Measurements from ENCODE around the gene RPL3.

The RPL3 gene

DNA sequence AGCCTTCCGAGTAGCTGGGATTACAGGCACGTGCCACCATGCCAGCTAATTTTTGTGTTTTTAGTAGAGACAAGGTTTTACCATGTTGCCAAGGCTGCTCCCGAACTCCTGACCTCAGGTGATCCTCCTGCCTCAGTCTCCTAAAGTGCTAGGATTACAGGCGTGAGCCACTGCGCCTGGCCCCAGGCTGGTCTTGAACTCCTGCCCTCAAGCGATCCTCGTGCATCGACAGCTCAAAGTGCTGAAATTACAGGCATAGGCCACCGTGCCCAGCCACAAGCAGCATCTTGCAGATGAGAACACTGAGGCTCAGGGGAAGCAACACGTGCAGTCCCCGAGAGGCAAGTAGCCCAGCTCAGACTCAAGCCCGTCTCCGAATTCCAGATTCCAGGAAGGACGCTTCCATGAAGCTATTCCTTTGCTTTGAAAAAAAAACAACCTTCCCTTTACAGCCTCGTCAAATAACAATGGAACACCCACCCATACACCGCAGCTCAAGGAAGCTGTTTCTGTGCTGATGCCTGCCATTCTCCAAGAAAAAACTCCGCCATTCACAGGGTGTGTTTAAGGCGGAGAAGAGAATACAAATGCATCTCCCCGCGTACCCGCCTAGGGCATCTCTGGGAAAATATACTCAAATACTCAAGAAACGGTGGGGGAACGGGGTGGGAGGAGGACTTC, 40.1 kb downstream of the RPL3 start:
- no peak for DNase-seq

DNA sequence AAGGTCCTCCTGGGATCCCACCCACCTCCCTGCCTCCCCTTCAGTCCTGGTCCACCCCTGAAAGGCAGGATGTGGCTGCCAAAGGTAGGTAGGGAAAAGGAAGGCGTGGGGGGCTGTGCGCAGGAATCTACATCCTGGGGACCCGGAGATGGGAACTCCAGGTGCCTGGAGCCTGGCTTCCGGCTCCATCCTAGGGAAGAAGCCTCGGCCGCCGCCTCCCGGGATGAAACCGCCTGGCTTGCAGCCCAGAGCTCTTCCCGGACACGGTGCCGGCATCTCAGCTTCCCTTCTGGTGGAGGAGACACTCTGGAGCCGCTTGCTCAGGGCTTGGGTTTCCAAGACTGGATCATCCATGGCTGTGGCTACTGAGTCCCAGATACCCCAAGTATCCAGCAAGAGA, 41.4 kb downstream of the RPL3 start:
- DNase-seq, result no peak

DNA sequence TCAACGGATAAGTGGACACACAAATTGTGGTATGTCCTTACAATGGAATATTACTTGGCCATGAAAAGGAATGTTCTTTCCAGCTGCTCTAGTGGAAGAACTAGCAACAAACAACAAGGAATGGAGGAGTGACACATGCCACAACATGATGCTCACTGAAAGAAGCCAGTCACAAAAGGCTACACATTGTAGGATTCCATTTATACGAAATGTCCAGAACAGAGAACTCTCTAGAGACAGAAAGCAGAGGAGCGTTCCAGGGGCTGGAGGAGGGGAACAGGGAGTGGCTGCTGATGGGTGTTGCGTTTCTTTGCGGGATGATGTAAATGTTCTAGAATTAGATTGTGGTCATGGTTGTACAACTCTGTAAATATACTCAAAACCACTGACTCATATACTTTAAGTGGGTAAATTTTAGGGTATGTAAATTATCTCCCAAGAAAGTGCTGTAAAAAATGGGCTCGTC, 42.2 kb downstream of the RPL3 start:
- DNase-seq, result no peak

DNA sequence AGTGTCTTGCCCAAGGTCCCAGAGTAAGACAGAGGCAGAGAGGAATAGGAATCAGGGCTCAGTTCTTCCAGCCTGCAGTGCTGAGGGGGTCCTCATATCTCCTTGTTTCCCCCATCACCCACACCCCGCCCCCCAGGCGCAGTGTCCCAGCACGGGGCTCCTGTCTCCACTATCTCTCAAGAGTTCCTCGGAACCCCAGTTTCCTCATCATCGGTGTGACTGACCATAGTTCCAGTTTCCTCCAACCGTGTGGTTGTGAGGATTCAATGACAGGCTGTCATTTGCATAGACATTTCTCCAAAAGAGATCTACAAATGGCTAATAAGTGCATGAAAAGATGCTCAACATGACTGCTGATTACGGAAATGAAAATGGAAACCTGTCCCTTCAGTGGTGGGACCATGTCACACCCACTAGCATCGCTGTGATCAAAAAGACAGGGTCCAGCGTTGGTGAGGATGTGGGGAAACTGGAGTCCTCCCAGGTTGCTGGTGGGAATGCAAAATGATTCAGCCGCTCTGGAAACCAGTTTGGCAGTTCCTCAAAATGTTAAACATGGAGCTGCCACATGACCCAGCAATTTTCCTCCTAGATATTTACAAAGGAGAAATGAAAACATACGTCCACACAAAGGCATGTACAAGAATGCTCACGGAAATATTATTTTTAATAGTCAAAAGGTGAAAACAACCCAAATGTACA, 42.8 kb downstream of the RPL3 start:
- no peak for DNase-seq

DNA sequence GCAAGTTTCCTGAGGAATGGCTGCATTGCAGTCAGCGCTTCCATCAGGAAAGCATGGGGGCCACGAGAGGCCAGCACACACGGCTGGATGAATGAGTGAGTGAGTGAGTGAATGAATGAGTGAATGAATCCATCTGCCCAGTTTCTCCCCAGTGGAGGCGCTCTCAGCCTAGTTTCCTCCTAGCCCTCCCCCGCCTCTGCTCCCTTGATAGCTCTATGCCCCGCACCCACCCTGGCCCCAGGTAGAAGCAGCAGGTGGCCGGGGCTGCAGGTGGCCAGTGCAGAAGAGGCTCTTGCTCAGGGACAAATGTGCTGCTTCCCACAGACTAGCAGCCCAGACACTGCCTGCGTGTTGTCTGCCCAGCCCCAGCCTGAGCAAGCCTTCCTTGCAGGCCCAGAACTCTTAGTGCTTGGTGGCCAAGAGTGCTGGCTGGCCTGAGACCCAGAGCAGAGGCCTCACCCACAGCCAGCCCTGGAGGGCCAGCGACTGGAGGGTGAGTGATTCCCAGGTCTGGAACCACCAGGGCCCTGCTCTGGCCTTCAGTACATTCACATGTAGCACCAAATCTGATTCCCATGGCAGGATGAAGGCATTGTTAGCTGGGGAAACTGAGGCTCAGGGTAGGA, 43.5 kb downstream of the RPL3 start:
- no peak for DNase-seq

DNA sequence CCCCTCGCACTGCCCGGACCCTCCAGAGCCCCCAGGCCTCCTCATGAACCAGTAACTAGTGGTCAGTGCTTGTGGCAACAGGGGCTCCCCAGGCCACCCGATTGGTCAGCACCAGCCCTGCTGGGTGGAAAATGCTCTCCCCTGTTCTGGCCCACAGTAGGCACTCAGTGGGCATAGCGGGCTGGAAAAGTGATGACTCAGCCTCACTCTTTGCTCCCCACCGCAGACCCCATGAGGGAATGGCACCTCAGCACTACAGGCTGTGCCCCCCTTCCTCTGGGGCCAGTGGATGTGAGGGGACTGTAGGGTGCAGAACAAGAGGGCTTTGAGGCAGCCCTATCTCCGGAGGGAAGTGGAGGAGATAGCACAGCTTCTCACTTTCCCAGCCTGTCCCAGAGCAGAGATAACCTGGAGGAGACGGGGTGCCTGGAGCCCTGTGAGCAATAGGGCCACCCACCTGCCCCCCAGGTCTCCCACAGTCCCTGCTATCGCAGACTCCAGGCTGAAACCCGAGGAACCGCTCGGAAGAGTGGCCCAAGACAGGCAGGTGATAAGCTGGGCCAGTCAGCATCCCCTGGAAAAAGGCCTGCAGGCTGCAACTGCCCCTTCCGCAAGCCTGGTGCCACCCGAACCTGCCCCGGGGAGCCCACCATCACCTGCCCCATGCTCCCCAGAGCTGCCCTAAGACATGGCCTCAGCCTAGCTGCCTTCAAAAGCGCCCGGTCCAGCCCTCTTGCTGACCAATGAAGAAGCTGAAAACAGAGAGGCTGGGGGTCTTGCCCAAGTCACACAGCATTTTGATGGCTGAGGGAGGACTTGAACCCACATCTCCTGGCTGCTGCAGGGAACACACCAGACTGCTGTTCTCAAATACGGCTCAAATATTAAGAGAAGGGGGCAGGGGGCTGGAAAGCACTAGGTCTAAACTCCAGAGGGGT, 45.2 kb downstream of the RPL3 start:
- DNase-seq, result no peak

DNA sequence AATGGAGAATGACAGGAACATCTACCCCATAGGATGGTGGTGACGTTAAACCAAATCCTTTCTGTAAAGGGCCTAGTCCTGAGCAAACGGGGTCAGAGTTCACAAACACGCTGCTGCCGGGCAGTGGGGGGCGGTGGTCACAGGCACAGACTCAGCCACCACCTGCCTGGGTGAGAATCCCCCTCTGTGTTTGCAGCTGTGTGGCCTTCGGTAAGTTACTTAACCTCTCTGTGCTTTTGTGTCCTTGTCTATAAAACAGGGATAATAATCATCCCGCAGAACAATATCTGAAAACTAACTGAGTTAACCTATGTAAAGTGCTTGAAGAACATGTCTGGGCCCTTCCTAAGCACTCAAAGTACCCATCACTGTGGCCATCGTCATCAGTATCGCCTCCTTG, 48.6 kb downstream of the RPL3 start:
- no peak for DNase-seq

DNA sequence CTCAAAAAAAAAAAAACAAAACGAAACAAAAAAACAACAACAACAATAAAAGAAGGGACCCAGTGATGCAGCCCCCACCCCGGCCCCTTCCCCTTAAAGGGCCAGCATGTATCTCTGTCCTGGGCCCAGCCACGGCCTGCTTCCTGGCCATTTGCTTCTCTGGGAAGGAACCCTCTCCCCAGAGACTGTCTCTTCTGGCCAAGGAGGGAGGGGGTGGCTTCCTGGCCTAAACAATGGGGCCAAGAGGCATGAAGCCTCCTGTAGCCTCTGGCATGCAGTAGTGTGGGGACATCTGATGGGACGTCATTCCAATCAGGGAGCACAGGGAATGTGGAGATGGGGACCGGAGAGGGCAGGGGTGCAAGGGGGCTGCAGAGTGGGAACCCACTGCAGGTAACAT, 49.1 kb downstream of the RPL3 start:
- no peak for DNase-seq

DNA sequence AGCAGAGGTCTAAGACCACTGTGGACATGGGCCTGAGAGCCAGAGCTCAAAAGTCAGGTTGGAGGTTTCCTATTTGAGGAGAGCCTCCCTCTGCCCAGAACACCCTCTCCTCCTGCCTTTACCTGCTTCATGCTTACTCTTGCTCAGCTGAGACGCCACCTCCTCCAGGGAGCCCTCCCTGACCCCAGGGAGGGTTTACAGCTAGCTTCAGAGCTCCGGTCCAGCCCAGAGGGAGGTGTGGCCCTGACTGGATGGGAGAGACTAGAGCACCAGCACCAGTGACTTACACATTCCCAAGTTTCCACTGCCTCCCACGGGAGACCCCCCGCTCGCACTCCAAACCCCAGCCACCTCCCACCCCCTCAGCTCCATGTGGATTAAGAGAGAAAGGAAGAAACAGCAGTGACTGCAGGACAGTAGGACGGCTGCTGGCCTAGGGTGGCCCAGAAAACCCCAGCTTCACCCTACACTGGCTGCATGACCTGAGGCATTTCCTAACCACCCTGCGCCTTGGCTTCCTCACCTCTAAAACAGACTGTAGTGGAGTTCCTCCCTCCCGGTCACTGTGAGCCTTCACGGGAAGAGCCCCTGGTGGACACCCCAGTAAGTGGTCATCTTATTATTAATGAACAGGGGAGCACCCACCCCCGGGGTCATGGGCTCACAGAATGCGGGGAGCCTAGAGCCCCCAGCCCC, 50.2 kb downstream of the RPL3 start:
- no peak for DNase-seq

DNA sequence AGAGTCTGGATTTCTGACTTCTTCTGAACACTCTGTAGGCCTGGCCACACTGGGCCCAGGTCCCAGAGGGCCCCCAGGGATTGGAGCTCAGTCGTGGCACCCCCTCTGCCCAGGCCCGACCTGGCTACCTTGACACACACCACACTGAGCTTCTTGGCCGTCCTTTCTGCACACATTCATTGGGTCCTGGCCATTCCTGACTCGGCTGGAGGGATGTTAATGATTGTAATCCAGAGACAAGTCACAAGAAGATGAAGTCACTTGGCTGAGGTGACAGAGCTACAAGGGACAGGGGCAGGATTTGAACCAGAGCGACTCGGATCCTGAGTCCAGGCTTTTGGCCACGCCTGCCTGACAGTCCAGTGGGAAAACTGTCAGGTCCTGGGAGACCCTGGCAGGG, 50.8 kb downstream of the RPL3 start:
- no peak for DNase-seq

DNA sequence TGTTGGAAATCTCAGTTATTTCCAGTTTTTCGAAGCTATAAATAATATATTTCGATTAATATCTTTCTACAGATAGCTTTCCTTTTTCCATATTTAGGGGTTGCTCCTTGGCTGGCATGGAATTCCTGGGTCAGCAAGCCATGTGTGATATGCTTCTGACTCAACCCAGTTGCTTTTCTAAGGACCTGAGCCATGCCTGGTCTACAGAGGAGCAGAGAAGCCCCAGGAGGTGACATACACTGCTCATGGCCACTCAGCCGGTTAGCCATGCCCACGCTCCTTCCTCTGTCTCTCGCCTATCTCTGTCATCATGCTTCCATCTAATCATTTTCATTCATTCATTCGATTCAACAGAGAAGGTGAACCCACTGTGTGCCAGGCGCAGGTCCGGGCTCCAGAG, 51.4 kb downstream of the RPL3 start:
- DNase-seq, result no peak

DNA sequence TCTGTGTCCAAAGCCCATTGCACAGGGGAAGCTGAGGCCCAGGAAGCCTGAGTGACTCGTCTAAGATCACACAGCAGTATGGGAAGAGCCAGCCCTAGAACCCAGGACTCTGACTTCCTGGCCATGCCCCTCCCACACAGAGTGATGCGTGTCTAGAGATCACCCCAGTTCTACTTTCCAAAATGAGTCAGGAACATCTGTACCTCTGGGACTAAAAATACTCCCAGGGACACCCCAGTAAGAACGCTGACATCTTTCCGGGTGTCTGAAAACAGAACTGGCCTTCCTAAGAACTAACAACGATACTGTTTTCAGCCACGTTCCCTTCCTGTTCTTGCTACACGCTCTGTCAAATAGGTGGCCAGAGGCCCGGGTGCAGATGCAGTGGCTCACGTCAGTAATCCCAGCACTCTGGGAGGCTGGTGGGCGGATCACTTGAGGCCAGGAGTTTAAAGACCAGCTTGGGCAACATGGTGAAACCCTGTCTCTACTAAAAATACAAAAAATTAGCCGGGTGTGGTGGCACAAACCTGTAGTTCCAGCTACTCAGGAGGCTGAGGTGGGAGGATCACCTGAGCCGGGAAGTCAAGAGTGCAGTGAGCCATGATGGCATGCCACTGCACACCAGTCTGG, 52.9 kb downstream of the RPL3 start:
- DNase-seq, result no peak

DNA sequence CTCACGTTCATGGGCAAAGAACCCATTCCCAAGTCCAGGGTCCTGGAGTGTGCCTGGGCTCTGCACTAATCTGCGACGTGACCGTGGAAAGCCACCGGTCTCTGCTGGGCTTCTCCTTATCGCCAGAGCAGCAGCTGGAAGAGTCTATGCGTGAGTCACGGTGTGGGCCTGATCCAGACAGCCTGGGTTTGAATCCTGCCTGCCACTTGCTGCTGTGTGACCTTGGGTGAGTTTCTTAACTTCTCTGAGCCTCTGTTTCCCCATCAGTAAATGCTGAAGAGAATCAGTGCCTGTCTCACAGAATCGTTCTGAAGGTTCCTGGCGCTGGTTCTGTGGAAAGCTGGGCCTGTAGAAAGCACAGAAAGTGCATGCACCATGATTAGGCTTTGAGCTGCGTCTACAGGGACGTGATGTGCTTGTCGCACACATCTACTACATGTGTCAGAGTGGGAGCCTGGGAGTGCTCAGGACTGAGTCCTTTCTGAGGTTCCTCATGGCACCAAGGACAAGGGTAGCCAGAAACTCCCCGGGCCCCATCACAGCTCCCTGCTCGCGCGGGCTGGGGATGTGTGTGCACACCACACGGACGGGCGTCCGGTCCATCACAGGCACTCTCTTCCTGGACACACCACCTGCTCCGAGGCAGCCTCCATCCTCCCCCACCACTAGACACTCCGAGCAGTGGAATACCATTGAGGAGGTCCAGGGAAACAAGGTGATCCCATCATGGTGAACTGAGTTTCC, 54.1 kb downstream of the RPL3 start:
- no peak for DNase-seq

DNA sequence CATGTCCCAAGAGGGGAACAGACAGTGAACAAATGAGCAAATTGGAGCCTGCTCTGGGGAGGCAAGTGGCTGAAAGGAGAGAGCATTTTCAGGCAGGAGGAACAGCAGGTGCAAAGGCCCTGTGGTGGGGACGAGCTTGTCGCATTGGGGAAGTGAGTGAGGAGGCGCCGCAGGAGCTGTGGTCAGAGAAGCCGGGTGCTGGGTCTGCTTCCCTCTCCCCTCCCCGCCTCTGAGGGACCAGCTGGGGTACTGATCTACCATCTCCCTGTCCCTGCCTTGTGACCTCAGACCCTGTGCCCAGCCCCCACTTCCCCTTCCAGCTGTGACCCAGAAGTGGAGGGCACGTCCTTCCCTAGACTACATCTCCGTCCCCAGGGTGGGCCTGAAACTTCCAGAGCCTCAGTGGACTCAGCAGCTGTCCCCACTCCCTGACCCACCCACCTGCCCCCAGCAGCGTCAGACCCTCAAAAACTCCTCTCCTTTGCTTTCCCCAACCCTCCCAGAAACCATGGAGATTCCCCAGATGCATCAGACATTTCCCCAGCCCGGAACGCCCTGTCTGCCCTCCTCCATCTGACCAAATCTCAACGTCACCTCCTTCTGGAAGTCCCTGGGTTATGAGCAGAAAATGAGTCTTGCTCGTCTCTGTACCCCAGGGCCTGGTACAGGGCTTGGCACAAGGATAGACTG, 54.9 kb downstream of the RPL3 start:
- DNase-seq, result no peak

DNA sequence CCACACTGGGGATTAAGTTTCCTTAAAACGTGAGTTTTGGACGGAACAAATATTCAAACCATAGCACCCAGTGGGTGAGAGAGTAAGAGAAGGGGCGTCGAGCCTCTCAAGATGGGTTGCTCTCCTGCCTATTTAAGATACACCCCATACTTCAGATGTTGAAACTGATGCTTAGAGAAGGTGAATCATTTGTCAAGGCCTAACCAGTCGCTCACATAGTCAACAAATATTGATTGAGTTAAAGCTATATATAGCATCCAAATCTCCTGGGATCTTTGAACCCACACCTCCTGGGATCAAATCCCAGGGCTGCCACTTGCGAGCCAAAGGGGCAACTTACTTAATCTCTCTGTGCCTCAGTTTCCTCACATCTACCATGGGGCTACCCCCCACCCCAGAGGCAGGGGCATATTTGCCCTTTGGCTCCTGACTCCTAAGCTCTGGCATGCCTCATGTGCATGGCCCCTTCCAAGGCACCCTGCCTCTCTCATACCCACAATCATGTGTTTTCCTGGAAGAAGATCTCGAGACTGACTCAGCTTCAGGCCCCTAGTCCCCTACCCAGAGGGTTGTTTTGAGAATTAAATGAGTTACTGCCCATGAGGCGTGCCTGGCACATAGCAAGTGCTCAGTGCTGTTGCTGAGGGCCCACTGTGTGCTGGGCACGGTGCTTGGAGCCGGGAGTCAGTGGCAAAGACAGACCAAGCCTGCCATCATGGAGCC, 55.6 kb downstream of the RPL3 start:
- no peak for DNase-seq
